LNCAP (cell line): ENCODE results near the gene LRIG3.

Experiments
- TF ChIP-seq, protein P1 (sequence below): fragments of 450-650 bp; IDR thresholded peaks from 2 replicates; pipeline ENCODE4 v1.5.1; 2017; ENCODE audit warnings: mild to moderate bottlenecking

The LRIG3 gene

DNA sequence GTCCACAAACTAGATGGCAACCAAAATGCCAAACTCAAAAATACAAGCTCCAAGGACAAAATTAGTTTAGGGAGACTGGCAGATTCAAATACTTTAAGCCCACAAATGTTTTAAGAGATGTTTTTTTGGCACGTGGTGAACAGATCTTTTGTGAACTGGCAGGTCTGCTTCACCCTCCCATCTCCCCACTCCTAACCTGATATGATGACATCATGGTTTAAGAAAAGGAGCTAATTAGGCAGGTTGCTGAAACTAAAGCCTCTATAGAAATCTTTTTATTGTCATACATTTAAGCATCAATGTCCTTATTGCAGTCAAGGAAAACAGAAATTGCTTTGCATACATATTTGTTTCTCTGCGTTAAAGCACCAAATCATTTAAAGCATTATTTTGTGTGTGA, 5.8 kb downstream of the LRIG3 start:
- TF ChIP-seq, protein P1, sequence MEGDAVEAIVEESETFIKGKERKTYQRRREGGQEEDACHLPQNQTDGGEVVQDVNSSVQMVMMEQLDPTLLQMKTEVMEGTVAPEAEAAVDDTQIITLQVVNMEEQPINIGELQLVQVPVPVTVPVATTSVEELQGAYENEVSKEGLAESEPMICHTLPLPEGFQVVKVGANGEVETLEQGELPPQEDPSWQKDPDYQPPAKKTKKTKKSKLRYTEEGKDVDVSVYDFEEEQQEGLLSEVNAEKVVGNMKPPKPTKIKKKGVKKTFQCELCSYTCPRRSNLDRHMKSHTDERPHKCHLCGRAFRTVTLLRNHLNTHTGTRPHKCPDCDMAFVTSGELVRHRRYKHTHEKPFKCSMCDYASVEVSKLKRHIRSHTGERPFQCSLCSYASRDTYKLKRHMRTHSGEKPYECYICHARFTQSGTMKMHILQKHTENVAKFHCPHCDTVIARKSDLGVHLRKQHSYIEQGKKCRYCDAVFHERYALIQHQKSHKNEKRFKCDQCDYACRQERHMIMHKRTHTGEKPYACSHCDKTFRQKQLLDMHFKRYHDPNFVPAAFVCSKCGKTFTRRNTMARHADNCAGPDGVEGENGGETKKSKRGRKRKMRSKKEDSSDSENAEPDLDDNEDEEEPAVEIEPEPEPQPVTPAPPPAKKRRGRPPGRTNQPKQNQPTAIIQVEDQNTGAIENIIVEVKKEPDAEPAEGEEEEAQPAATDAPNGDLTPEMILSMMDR = no peak

DNA sequence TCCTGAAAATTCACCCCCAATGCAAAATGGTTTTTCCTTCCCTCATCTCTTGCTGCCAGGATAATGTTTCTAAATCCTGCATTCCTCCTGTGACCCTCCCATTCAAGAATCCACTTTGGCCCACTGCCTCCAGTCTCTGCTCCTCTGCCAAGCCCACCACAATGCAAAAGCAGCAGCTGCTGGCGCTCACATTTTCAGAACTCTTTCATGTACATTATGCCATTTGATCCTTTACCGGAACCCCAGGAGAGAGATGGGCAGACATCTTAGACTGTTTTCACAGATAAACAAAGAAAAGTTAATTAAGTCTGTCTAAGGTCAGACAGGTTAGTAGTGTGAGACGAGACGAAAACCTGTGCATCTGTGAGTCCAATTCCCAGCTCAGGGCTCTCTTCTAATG, 12.9 kb downstream of the LRIG3 start:
- TF ChIP-seq, protein P1 = no peak

DNA sequence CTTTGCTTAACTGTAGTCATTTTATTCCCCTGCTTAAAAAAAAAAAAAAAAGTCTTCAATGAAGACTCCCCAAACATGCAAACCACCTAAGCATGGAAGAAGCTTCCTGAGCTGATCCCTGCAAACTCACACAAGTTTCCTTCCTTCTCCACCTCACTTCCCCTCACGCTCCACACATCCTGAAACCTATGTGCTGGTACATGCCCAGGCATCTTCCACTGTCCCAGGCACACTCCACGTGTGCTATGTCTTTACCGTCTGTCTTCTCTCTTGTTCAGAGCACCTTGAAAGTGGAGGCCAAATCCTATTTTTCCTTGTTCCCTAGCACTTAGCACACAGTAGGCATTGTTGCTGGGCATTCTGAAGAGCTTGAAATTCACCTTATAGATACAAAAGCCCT, 13.4 kb downstream of the LRIG3 start:
- TF ChIP-seq, protein P1 = no peak

DNA sequence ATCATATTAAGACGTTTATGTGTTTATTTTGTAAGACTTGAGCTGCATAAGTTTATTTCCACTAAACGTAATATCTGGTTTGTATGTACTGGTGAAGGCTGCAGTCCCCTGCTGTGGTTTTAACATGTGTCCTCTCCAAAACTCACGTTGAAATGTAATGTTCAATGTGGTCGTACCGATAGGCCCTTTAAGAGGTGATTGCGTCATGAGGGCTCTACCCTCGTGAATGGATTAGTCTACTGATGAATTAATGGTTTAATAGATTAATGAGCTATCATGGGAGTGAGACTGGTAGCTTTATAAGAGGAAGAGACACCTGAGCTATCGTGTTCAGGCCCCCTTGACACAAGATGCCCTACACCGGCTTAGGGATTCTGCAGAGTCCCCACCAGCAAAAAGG, 14.9 kb downstream of the LRIG3 start:
- TF ChIP-seq, protein P1 = no peak

DNA sequence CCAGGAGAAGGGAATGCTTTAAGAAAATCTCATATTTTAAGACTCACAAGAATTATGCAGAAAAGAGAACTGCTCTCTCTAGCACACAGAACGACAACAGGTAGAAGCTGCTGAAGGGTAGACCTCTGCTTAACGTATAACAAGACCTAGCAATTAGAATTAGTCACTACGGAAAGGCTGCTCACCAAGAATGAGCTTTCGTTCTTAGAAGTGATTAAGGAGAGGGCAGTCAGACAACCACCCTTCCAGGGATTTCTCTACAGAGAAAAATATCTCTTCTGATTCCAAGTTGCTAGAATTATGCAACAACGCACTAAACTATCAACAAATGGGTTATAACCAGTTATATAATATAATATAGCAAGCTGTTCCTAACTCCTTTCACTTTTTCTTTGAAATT, 18.6 kb downstream of the LRIG3 start:
- TF ChIP-seq, protein P1 = no peak

DNA sequence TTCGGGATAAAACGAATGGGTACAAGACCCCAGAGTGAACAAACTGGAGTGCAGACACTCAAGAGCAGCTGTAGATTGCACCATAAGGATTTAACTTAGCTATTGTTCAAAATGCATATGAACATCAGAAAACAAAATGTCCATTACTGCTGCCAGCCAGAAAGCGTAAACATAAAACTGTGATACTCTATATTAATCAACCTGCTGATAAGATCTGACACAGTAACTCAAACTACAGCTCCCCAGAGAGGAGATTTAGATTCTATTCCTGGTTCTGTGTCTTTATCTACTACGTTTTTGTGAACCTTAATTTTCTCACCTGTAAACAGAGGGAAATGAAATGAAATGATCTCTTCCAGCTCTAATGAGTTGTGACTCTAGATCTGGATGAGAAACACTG, 22.3 kb downstream of the LRIG3 start:
- TF ChIP-seq, protein P1 = no peak

DNA sequence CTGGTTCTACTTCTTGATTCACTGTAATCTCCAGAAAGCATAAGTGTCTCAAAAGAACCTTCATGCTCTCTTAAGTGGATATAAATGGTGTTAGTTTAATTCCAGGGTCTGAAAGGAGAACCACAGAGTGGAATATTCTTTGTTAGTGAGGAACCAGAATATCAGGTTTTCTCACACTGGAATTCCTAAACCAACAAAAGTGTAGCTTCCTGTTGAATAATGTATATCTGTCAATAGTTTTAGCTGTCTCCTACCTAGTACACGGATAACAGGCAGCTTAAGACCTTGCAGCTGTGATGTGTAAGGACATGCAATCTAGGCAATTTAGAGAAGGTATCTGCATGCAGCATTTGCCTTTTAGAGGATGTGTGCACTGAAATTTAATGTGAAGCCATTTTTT, 24.0 kb downstream of the LRIG3 start:
- TF ChIP-seq, protein P1 = no peak

DNA sequence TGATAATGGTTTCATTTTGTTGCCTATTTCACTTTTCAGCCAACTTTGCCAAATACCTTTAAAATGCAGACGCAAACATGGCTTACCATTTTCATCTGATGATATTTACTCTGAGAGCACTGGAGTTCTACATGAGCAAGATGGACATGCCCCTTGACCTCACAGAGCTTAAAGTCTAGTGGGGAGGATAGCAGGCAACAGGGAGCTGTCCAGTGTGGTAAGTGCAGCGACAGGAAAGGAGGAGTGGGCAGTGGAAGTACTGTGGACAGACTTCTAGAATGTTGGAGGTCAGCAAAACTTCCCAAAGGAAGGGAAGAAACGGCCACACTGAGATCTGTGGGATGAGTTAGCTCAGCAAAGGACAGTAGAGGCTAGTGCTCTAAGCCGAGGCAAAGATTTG, 25.3 kb downstream of the LRIG3 start:
- TF ChIP-seq, protein P1 = no peak
